ENCODE data around the gene APLP2. TPM values are rescaled to one million over a fixed set of nuclear protein-coding genes. Genes with fewer than 3 reads are reported as not detected.

The APLP2 gene
- polyA plus RNA-seq, 3 donors = 486 to 622 (median 591) TPM

DNA sequence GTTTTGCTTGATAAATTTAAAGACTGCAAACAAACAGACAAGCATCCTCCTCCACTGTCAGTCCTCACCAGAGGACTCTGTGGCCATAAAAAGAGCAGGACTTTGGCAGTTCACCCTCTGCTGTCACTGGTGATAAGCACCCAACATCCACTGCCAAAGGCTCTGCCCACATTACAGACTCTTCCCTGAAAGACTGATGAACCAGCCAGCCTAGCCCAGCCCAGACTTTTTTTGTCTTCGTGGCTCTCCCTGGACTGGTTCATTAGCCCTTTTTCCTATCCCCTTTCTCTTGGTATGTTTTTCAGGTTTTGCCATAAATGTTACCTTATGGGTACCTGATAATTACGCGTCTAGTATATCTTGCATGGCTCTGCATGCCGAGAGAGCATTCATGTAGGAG lies 104.9 kb downstream of the APLP2 start:
- Histone ChIP-seq H3K4me3 (replicated peaks in 1 of 3; ENCODE audit: low read depth in 2 of 3, low read length in 3 of 3) (no peak overlapping the region), H3K36me3 (replicated peaks in 1 of 2; ENCODE audit: control insufficient read depth in 1 of 2, insufficient read depth in 2 of 2, low read length in 2 of 2) (no peaks in the 10 kb centered on the region), H3K27me3 (ENCODE audit: control insufficient read depth in 2 of 2, insufficient read depth in 2 of 2, low read length in 2 of 2) (no peaks in the 10 kb centered on the region), H4K20me1 (ENCODE audit: insufficient read depth, low read length) (peaks cover 23% of the 10 kb centered on the region), H2AFZ (ENCODE audit: insufficient read depth, low read depth, low read length, poor library complexity, severe bottlenecking) (no peak overlapping the region), H3K4me2 (replicated peaks; ENCODE audit: extremely low read depth, low read length, poor library complexity, severe bottlenecking) (no peak overlapping the region), H3K4me1 (ENCODE audit: control insufficient read depth in 1 of 2, insufficient read depth in 2 of 2, low read length in 2 of 2) (peaks cover 21 to 32% of the 10 kb centered on the region in 2 donors), H3K27ac (ENCODE audit: low read depth in 1 of 2, low read length in 2 of 2) (no peak overlapping the region), H3K79me2 (ENCODE audit: insufficient read depth, low read length) (peaks cover 52% of the 10 kb centered on the region), H3K9me3 (replicated peaks in 1 of 2; ENCODE audit: control insufficient read depth in 1 of 2, insufficient read depth in 1 of 2, low read length in 2 of 2) (peaks cover 0 to 5% of the 10 kb centered on the region in 2 donors), H3K9ac (ENCODE audit: insufficient read depth, low read length, poor library complexity, severe bottlenecking) (no peak overlapping the region)
- H3K36me3 Mint-ChIP-seq = peaks cover 10 to 13% of the 10 kb centered on the region in 2 donors
- TF ChIP-seq, protein P1, sequence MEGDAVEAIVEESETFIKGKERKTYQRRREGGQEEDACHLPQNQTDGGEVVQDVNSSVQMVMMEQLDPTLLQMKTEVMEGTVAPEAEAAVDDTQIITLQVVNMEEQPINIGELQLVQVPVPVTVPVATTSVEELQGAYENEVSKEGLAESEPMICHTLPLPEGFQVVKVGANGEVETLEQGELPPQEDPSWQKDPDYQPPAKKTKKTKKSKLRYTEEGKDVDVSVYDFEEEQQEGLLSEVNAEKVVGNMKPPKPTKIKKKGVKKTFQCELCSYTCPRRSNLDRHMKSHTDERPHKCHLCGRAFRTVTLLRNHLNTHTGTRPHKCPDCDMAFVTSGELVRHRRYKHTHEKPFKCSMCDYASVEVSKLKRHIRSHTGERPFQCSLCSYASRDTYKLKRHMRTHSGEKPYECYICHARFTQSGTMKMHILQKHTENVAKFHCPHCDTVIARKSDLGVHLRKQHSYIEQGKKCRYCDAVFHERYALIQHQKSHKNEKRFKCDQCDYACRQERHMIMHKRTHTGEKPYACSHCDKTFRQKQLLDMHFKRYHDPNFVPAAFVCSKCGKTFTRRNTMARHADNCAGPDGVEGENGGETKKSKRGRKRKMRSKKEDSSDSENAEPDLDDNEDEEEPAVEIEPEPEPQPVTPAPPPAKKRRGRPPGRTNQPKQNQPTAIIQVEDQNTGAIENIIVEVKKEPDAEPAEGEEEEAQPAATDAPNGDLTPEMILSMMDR (IDR thresholded peaks at IDR 0.05) = no peak
- no peak overlapping the region for H3K4me3 Mint-ChIP-seq
- intact Hi-C loops (cut with micrococcal nuclease) = no loop called here
- no peak for DNase-seq
- H3K9me3 Mint-ChIP-seq = peaks cover 5 to 24% (median 8%) of the 10 kb centered on the region in 7 donors
- H3K27ac Mint-ChIP-seq = no peak overlapping the region
- H3K27me3 Mint-ChIP-seq (ENCODE audit: low read depth in 3 of 3) = peaks cover 0 to 5% (median 0%) of the 10 kb centered on the region in 3 donors
- WGBS (ENCODE audit: insufficient coverage) = 100% methylated on average over 3 of the region's 4 CpGs
- H3K4me1 Mint-ChIP-seq = peaks cover 36% of the 10 kb centered on the region

- peaks cover 9 to 17% of the 10 kb centered on the region in 2 donors for H3K36me3 Mint-ChIP-seq
- intact Hi-C loops (cut with micrococcal nuclease) = no loop called here
- no peak overlapping the region for H3K4me3 Mint-ChIP-seq
- WGBS (ENCODE audit: insufficient coverage) = 83% methylated on average over 3 of the region's 5 CpGs
- no peak for DNase-seq
- Histone ChIP-seq H3K27ac (ENCODE audit: low read depth in 1 of 2, low read length in 2 of 2) (no peak overlapping the region), H4K20me1 (ENCODE audit: insufficient read depth, low read length) (peaks cover 25% of the 10 kb centered on the region), H3K9ac (ENCODE audit: insufficient read depth, low read length, poor library complexity, severe bottlenecking) (no peak overlapping the region), H3K36me3 (replicated peaks in 1 of 2; ENCODE audit: control insufficient read depth in 1 of 2, insufficient read depth in 2 of 2, low read length in 2 of 2) (no peaks in the 10 kb centered on the region), H3K9me3 (replicated peaks in 1 of 2; ENCODE audit: control insufficient read depth in 1 of 2, insufficient read depth in 1 of 2, low read length in 2 of 2) (peaks cover 0 to 5% of the 10 kb centered on the region in 2 donors), H3K4me2 (replicated peaks; ENCODE audit: extremely low read depth, low read length, poor library complexity, severe bottlenecking) (no peak overlapping the region), H3K79me2 (ENCODE audit: insufficient read depth, low read length) (peaks cover 48% of the 10 kb centered on the region), H3K4me3 (replicated peaks in 1 of 3; ENCODE audit: low read depth in 2 of 3, low read length in 3 of 3) (no peak overlapping the region), H3K27me3 (ENCODE audit: control insufficient read depth in 2 of 2, insufficient read depth in 2 of 2, low read length in 2 of 2) (no peaks in the 10 kb centered on the region), H3K4me1 (ENCODE audit: control insufficient read depth in 1 of 2, insufficient read depth in 2 of 2, low read length in 2 of 2) (peaks cover 27 to 35% of the 10 kb centered on the region in 2 donors), H2AFZ (ENCODE audit: insufficient read depth, low read depth, low read length, poor library complexity, severe bottlenecking) (no peak overlapping the region)
- H3K4me1 Mint-ChIP-seq = peaks cover 40% of the 10 kb centered on the region
- H3K27me3 Mint-ChIP-seq (ENCODE audit: low read depth in 3 of 3) = peaks cover 0 to 5% (median 0%) of the 10 kb centered on the region in 3 donors
- H3K27ac Mint-ChIP-seq = peak overlapping the region in 1 of 7 donors; percentile 28
- TF ChIP-seq, protein P1 (IDR thresholded peaks at IDR 0.05) = no peak
- peaks cover 5 to 24% (median 8%) of the 10 kb centered on the region in 7 donors for H3K9me3 Mint-ChIP-seq
Measured at GRCh38 chr11:130175898-130176297, 106.2 kb downstream of the APLP2 start.
